GM19438 (cell line): ENCODE data around the gene C2orf68.
"Not testable (repeated sequence)": the region's sequence is repeated elsewhere in the genome, so short reads cannot be mapped to it uniquely, and the experiment has no call there.

Experiments
- ATAC-seq: cut with Tn5 transposase; IDR thresholded peaks from one replicate; pipeline ENCODE4 v1.9.1; 2021; ENCODE audit warnings: low read depth; ENCODE audit not compliant: unreplicated experiment

C2orf68 gene

GRCh38 chr2:85635011-85635410 is 23.1 kb upstream of the C2orf68 start:
- no peak for ATAC-seq

- no peak for ATAC-seq
These were observed 19.4 kb upstream of the C2orf68 start for GRCh38 chr2:85631316-85631715.

- no peak for ATAC-seq
These were observed 16.8 kb upstream of the C2orf68 start for GRCh38 chr2:85628658-85629057.

GRCh38 chr2:85623991-85624390 is 12.1 kb upstream of the C2orf68 start:
- ATAC-seq: no peak

GRCh38 chr2:85621338-85621737 is 9.5 kb upstream of the C2orf68 start:
- ATAC-seq: no peak

GRCh38 chr2:85619617-85620016 is 7.8 kb upstream of the C2orf68 start:
- no peak for ATAC-seq

- not testable (repeated sequence) for ATAC-seq
These were observed 5.9 kb upstream of the C2orf68 start for GRCh38 chr2:85617723-85618122.

- ATAC-seq: no peak
These were observed 3.5 kb upstream of the C2orf68 start for GRCh38 chr2:85615413-85615728.

- ATAC-seq: not testable (repeated sequence)
These were observed 2.9 kb upstream of the C2orf68 start for GRCh38 chr2:85614757-85615156.

- ATAC-seq: no peak
These were observed 2.0 kb upstream of the C2orf68 start for GRCh38 chr2:85613717-85614515.

GRCh38 chr2:85611217-85611704 is 605 bp downstream of the C2orf68 start:
- no peak for ATAC-seq

GRCh38 chr2:85607268-85608215 is 4.3 kb downstream of the C2orf68 start:
- ATAC-seq: no peak

- ATAC-seq: no peak
These were observed 5.8 kb downstream of the C2orf68 start for GRCh38 chr2:85606116-85606455.

GRCh38 chr2:85605406-85606115 is 6.3 kb downstream of the C2orf68 start:
- no peak for ATAC-seq

GRCh38 chr2:85604568-85605339 is 7.1 kb downstream of the C2orf68 start:
- ATAC-seq: no peak

- not testable (repeated sequence) for ATAC-seq
These were observed 7.8 kb downstream of the C2orf68 start for GRCh38 chr2:85604133-85604444.

- ATAC-seq: peak; percentile 94
These were observed 9.2 kb downstream of the C2orf68 start, which contains the start of gene TMEM150A for GRCh38 chr2:85602476-85603234. TSS of gene TMEM150A (minus strand) at chr2:85602698. CDS start at chr2:85601948, 750 bp downstream.

- peak; percentile 42 for ATAC-seq
These were observed 9.9 kb downstream of the C2orf68 start for GRCh38 chr2:85601771-85602475.
